Measurements from ENCODE around the gene SORBS2.

DNA sequence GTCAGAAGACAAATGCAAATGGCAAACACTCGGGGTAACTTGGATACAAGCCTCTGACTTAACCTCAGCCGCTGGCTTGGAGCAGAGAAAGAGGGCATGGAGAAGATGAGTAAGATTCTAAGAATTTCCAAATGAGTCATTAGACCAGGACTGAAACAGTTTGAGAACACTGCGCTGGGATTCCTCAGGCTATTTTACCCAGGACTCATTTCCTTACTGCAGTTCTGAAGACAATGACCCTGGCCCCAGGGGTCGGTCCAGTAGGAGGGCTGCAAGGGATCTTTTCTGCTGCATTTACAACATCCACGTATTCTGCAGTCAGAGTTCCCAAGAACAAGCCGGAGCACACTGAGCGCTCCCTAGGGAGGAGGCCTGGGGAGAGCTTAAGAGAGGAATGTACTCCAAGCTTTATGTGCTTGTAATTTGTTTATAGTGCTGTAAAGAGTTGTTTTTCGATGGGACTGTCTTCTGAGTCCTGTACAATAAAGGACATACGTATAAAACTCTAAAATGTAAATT is 27.3 kb upstream of the SORBS2 start:
- TF ChIP-seq, protein P1, sequence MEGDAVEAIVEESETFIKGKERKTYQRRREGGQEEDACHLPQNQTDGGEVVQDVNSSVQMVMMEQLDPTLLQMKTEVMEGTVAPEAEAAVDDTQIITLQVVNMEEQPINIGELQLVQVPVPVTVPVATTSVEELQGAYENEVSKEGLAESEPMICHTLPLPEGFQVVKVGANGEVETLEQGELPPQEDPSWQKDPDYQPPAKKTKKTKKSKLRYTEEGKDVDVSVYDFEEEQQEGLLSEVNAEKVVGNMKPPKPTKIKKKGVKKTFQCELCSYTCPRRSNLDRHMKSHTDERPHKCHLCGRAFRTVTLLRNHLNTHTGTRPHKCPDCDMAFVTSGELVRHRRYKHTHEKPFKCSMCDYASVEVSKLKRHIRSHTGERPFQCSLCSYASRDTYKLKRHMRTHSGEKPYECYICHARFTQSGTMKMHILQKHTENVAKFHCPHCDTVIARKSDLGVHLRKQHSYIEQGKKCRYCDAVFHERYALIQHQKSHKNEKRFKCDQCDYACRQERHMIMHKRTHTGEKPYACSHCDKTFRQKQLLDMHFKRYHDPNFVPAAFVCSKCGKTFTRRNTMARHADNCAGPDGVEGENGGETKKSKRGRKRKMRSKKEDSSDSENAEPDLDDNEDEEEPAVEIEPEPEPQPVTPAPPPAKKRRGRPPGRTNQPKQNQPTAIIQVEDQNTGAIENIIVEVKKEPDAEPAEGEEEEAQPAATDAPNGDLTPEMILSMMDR (IDR thresholded peaks at IDR 0.05) = no peak
- TF ChIP-seq POLR2AphosphoS5 (IDR thresholded peaks at IDR 0.05) = peak; percentile 87

All from gastroesophageal sphincter (tissue), 3 donors.